Measurements from ENCODE around the gene MOB2.

Gene MOB2

DNA sequence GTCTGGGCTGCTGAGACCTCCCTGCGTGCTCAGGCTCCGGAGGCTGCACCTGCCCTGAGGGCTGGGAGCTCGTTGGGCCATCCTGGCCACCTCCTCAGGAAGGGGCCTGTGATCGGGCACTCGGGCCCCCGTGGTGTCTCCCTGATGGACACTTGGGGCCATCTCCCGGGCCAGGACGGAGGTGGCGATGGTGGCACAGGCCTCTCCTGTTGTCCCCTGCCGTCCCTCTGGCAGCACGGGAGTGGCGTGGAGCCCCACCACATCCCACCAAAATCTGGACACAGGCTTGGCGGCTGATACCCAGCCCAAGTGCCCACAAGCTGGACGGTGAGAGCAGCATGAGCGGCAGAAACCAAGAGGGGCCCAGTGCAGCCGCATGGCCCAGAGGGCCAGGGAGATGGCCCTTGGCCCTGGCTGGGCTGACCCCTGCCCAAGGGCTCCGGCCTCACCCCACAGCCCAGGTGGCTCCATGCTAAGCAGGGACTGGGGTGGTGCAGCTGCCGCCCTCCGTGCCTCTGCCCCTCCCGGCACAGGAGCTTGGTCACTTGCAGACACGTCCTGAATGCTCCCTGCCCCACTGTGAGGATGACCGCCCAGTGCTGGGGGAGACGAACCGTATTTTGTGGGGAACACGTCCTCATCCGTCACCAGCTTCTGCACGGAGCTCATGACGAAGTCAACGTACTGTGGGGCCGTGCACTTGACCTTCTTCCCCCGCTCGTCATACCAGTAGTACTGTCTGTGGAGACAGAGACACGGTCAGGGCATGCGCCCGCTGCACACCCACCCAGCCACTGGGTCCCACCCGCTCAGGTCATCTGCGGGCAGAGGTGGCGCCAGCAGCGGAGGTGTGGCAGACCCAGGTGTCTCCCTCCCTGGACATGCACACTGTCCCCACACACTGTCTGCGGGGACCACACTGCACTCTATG, 15.6 kb downstream of the MOB2 start:
- DNase-seq (ENCODE audit: insufficient read length, low spot score) = no peak
- no peak for FAIRE-seq
- TF ChIP-seq, protein P1, sequence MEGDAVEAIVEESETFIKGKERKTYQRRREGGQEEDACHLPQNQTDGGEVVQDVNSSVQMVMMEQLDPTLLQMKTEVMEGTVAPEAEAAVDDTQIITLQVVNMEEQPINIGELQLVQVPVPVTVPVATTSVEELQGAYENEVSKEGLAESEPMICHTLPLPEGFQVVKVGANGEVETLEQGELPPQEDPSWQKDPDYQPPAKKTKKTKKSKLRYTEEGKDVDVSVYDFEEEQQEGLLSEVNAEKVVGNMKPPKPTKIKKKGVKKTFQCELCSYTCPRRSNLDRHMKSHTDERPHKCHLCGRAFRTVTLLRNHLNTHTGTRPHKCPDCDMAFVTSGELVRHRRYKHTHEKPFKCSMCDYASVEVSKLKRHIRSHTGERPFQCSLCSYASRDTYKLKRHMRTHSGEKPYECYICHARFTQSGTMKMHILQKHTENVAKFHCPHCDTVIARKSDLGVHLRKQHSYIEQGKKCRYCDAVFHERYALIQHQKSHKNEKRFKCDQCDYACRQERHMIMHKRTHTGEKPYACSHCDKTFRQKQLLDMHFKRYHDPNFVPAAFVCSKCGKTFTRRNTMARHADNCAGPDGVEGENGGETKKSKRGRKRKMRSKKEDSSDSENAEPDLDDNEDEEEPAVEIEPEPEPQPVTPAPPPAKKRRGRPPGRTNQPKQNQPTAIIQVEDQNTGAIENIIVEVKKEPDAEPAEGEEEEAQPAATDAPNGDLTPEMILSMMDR (IDR thresholded peaks at IDR 0.05; ENCODE audit: insufficient read depth, missing control alignments) = no peak

DNA sequence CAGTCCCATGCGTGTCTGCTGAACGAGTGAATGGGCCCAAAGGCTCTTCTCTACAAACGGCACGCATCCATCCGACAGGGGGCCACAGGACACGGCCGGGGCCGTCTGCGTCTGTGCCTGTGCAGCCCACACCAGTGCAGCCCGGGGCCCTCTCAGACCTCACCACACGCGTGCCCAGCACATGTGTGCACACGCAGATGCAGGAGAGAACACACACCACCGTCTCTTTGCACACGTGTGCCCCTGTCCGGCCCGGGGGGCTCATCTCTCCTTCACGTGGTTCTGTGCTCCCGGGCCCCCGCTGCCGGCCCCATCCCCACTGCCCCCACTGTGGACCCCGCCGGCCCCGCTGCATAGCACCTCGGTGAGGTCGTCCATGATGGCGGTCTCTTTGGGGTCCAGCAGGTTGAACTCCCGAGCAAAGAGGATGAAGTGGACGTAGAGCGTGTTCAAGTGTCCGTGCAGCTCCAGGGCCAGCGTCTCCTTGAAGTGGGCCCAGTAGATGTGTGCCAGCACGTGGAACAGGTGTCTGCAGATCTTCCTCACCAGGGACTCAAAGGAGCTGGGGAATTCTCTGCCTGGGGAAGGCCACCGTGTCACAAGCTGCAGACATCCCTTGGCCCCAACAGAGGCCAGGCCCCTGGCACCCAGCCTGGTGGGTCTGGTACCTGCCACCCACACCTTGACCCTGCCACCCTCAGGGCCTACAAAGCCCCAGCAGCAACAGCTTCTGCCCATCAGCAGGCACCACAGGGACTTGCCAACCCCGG, 16.5 kb downstream of the MOB2 start:
- TF ChIP-seq, protein P1 (IDR thresholded peaks at IDR 0.05; ENCODE audit: insufficient read depth, missing control alignments) = no peak
- FAIRE-seq (no peak), DNase-seq (ENCODE audit: insufficient read length, low spot score) (no peak)

DNA sequence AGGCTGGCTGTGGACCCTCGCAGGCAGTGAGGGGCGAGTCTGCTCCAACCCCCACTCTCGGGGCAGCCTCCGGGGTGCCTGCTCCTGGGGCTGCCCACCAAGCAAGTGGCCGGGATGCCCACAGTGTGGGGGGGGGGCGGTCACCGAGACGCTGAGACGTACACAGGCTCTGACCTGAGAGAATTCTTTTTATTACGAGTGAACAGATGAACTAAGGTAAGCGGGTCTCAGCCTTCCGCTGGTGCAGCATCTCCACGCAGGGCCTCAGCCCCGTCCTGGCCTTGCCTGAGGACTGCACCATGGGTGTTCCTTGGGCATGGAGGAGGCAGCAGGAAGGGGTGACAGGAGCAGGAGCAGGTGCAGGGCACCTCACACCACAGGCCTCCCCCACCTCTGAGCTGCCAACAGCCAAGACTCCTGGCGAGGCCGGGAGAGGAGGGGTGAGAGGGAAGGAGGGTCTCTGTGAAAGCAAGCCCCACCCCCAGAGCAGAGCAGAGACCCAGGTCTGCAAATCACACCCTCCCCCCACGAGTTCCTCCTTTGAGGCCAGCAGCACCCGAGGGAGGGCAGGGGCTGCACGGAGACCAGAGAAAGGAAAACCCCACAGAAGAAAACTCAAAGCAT, 17.2 kb downstream of the MOB2 start:
- DNase-seq (ENCODE audit: insufficient read length, low spot score) (no peak), FAIRE-seq (no peak)
- TF ChIP-seq, protein P1 (IDR thresholded peaks at IDR 0.05; ENCODE audit: insufficient read depth, missing control alignments) = no peak

DNA sequence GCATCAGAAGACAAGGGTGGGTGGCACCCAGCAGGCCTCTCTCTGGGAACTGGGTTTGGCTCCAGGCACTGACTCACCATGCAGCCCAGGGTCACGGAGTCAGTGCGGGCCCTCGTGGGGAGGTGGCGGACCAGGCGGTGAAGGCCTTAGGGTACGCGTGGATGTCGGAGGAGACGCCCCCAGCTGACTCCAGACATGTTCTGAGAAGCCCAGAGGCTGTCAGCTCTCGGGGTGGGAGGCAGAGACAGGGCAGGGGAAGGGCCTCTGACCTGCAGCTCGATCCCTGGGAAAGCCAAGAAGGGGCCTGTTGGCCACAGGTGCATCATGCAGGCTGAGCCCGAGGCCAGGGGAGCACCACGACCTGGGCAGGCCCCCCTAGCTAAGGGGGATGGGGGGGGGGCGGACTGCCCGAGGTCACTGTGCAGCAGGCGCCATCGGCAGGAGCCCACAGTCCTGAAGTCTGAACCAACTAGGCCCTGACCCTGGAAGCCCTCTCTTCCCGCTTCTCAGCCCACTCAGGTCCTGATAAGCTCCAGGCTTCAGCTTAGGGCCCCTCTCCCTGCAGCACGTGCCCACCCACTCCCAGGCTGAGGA, 18.0 kb downstream of the MOB2 start:
- TF ChIP-seq, protein P1 (IDR thresholded peaks at IDR 0.05; ENCODE audit: insufficient read depth, missing control alignments) = no peak
- DNase-seq (ENCODE audit: insufficient read length, low spot score) = no peak
- no peak for FAIRE-seq

DNA sequence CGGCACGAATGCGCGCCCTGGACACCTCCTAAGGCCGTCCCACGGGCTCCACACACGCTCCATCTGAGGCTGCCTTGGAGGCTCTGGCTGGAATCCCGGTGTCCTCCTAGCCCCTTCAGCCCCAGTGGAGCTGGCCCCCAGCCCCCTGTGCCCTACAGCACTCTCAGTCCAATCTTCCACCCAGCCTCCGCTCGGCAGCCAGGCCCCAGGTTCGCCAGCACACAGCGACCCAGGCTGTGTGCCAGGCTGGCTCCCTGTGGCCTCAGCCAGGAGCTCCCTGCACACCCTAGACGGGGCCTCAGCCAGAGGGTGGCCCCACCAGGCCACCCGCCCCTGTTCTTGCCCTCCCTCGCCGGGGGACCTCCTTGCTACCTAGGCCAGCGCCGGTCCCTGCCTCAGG, 18.6 kb downstream of the MOB2 start:
- TF ChIP-seq, protein P1 (IDR thresholded peaks at IDR 0.05; ENCODE audit: insufficient read depth, missing control alignments) = no peak
- FAIRE-seq = no peak

DNA sequence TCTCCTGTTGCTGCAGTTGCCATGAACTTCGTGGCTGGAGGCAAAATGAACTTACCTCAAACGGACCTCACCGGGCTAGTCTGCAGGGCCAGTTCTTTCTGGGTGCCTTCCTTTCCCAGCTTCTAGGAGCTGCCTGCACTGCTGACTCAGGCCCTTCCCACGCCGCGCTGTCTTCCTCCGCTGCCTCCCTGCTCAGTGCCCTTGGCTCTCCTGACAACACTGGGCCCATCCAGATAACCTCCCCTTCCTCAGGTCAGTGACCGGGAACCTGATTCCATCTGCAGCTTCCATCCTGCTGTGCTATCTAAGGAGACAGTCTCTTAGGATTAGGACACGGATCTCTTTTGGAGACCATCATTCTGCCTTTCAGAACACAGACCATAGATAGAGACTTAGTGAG, 19.3 kb downstream of the MOB2 start:
- FAIRE-seq = no peak

More for the DNA sequence above, 18.6 kb downstream of the MOB2 start:
- no peak for DNase-seq (ENCODE audit: insufficient read length, low spot score)

More for the DNA sequence above, 19.3 kb downstream of the MOB2 start:
- TF ChIP-seq, protein P1 (IDR thresholded peaks at IDR 0.05; ENCODE audit: insufficient read depth, missing control alignments) = no peak
- DNase-seq (ENCODE audit: insufficient read length, low spot score) = no peak
